ENCODE results near the gene IL17RB.

- TF ChIP-seq CTCF (IDR thresholded peaks at IDR 0.05) (no peak), POLR2A (IDR thresholded peaks at IDR 0.05) (no peak)
These were observed 20.3 kb upstream of the IL17RB start for GRCh38 chr3:53826048-53826447.

All from tibial nerve (tissue), 3 donors.